Jurkat, Clone E6-1 (cell line): ENCODE measurements around the gene LGI4.

Source experiments
- DNase-seq: peaks from one replicate; pipeline ENCODE4 v3.0.0-alpha.2; 2011; ENCODE audit warnings: low read depth, low spot score
- H3K4me3 ChIP-seq: 2 replicates; pipeline ENCODE4 v1.5.1; 2011; ENCODE audit warnings: mild to moderate bottlenecking, low read length, control low read depth, moderate library complexity

The LGI4 gene

DNA sequence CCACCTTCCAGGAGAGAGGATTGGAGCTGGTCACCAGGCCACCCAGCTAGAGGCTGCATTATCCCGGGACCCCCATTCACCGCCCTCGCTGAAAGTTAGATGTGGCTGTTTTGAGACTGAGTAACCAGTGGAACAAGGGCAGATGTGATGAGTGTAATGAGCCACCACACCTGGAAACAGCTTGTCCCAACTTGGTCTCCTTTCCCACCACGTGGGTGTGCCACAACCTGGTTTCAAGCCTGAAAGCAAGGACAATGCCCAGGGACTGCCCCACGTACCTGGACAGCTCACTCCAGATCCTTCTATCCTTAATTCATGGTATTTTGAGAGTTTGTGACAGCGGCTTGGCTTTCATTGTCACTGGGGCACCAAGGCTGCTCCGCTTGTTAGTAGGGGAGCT lies 7.0 kb downstream of the LGI4 start:
- no peak for DNase-seq
- H3K4me3 ChIP-seq = no peak overlapping the region

DNA sequence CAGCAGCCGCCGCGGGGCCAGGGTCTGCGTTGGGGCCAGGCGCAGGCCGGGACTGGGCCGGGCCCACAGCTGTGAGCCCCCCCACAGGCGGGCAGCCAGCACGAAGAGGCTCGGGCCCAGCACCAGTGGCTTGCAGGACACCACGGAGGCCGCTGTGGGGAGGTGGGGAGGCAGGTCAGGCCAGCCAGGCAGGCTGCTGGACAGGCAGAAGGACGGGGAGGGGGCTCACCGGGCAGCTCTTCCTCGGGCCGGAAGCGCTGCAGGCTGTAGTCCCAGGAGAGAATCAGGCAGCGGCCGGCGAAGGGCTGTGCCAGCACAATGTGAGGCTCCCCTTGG lies 8.3 kb downstream of the LGI4 start:
- no peak for DNase-seq
- no peak overlapping the region for H3K4me3 ChIP-seq

DNA sequence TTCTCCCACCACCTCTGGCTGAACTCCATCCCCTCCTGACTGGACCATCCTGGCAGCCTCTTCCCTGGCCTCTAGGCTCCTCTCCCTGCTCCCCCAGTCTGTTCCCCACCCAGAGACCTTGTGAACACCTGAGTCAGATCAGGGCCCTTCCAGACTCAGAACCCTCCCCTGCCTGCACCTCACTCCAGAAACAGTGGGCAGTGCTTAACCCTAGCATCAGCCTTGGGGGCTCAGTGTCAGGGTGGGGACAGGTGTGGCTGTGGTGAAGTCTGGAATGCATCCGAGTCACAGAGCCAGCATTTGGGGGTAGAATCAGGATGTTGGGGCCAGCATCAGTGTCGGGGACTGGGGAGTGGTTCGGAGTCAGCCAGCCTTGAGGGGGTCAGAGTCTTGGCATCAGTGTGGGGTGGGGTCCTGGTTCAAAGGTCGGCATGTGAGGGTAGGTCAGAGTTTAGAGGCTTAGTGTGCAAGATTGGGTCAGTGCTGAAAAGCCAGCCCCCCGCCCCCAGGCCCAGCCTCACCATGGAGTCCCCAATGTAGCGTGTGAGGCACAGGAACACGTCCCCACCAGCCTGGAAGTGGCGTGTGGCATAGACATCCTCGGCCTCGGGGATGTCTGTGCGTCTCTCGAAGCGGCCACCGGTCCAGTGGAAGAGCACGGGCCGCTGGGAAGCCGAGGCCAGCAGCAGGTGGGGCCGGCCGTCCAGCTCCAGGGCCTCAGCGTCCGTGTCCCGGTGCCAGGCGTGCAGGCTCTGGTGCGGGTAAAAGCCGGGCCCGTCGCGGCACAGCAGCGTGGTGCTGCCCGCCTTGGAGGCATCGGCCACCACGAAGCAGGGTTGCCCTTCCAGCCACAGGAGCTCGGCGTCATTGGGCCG lies 8.9 kb downstream of the LGI4 start:
- no peak overlapping the region for H3K4me3 ChIP-seq
- no peak for DNase-seq

DNA sequence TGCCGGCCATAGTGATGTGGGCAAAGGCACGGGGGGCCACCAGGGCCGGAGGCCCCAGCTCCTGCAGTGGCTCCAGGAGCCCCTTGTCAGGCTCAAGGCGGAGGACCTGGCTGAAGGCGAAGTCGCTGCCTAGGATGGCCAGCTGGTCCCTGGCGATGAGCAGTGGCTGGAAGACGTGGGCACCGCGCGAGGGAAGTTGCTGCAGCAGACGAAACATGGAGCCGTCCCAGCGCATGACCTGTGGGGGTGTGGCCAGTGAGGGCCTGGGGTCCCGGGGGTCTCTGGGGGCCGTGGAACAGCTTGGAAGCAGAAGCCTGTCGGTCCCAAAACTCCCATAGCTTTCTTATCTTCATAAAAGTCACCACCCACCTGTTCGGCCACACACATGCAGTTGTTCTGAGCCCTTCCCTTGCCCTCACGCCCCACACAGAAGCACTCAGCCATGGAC lies 9.6 kb downstream of the LGI4 start:
- peak overlapping the region; percentile 68; the same call in 1 of the 2 replicates for H3K4me3 ChIP-seq
- DNase-seq = no peak

DNA sequence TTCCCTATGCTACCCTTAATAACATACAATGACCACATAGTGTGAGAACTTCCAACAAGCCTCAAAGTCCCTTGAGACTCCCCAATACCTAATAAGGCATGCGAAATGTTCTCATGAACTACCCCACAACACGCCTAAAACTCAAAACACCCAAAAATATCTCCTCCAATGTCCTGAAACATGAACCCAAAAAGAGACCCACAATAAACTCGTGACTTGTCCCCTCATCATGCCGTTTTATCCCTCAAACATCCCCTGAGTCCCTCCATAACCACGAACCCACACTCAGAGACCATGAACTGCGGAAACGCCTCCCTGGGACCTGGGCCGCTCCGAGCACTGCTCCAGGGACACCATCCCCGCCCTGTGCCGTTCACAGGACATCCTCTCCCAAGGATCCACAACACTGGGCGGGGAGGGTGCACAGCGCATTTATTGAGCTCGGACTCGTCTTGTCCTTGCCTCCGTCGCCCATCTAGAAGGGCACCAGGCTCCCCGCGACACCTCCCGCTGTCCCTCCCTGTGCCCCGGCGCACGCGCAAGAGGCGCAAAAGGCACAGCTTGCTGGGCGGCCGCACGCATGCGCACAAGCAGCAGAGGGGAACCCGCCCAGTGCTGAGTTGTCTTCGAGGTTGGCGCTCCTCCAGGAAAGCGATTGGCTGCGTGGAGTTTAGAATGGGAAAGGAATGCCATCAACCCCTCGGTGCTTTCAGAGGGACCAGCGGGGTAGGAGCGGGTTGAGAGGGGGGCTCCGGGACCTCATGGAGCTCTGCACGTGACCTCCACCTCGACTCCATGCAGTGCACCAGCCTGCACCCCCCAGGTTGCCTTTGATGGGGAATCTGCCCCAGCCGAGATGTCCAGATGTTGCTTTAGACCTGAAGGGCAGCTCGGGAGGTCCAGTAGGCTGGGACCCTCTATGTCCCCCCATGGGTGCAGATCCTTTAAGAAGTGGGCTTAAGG lies 10.5 kb downstream of the LGI4 start:
- peak overlapping the region; percentile 68 for H3K4me3 ChIP-seq
- DNase-seq = peak; percentile 65

DNA sequence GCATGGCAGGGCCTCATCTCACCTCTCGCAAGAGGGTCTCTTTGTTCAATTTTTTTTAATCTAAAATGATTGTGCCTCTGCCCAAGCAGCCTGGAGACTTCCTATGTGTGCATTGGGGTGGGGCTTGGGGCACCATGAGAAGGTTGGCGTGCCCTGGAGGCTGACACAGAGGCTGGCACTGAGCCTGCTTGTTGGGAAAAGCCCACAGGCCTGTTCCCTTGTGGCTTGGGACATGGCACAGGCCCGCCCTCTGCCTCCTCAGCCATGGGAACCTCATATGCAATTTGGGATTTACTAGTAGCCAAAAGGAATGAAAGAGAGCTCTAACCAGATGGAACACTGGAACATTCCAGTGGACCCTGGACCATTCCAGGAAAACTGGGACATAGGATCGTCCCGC lies 11.3 kb downstream of the LGI4 start:
- H3K4me3 ChIP-seq = no peak overlapping the region
- no peak for DNase-seq

DNA sequence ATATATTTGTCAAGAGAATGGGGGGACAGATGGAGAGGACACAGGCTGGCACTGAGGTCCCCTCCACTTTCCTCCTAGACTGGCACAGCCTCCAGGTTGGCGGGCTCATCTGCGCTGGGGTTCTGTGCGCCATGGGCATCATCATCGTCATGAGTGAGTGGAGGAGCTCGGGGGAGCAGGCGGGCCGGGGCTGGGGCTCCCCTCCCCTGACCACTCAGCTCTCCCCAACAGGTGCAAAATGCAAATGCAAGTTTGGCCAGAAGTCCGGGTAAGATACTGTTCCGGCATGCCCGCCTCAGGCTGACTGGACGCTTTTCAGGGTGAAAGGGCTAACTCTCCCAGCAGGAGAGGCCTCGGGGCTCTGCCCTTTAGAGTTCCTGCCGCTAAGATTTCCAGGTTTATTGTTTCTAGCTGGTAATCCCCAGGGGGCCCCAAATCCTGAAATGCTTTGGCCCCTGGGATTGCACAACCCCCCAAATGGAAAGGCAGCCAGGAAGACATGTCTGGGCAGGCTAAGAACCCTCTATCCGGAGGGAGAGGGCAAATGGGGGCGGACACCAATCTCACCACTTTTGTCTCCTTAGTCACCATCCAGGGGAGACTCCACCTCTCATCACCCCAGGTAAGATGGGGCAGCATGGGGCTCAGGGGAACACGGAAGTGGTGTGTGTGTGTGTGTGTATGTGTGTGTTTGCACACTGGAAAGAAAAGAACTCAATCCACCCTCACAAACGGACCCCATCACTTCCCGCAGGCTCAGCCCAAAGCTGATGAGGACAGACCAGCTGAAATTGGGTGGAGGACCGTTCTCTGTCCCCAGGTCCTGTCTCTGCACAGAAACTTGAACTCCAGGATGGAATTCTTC lies 11.9 kb downstream of the LGI4 start:
- no peak for DNase-seq
- no peak overlapping the region for H3K4me3 ChIP-seq

DNA sequence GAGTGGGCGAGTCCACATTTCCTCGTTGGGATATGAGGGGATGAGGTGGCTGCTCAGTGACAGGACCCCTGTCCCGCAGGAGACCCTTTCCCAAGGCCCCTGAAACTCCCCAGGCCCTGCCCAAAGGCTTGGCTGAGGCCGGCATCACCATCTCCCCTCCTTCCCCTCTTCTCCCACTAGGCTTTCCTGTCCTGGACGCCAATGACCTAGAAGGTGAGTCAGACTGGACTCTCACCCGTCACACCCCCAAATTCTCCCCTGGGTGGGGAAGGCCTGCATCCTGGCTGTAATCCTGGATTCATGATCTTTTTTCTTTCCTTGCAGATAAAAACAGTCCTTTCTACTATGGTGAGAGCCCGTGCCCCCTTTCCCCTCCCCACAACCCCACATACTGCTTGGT lies 14.0 kb downstream of the LGI4 start:
- H3K4me3 ChIP-seq = no peak overlapping the region
- DNase-seq = no peak

DNA sequence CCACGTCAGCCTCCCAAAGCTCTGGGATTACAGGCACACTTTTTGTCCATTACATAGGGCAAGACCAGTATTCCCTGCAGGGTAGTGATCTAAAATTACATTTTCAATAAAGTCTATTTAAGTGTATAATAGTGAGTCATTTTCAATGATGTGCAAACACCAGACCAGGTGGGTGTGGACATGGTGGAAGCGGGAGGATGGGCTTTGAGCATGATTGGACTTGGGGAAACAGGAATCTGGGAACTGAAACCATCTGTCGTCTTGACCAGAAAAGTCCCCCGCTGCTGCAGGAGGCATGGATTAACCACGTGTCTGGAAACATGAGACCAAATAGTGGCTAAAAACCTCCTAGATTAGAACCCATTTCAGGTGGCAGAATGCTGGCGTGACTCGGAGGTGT lies 14.4 kb downstream of the LGI4 start:
- no peak overlapping the region for H3K4me3 ChIP-seq
- no peak for DNase-seq

DNA sequence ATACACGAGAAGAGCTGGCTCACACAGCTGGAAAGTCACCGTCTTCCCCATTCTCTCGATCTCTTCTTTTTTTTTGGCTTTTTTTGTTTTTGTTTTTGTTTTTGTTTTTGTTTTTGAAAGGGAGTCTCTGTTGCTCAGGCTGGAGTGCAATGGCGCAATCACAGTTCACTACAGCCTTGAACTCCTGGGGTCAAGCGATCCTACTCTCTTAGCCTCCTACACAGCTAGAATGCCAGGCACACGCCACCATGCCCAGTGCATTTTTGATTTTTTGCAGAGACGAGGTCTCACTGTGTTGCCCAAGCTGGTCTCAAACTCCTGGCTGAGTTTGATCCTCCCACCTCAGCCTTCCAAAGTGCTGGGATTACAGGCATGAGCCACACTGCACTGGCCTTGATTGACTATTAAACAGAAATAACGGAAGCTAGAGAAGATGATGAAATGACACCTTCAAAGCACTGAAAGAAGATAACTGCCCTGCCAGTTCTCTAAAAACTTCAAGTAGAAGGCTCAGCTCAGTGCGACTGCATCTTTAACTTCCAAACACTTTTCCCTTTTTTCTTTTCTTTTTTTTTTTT lies 15.2 kb downstream of the LGI4 start:
- DNase-seq = no peak
- H3K4me3 ChIP-seq = no peak overlapping the region

DNA sequence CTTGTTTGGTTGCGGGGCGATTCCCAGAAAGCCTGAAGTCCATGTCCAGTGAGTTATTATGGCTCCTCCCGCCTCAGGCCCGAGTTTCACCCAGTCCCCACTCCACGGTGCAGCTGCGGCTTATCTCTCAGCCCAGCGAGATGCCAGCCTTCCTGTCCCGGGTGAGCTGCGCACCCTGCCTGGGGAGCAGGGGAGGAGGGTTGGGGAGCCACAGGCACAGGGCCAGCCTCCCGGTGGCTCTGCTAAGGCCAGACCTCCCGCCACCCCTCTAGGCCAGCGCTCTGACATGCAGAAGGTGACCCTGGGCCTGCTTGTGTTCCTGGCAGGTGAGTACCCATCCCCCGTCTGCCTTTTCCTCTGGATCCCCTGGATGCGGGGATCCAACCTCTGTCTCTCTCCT lies 15.8 kb downstream of the LGI4 start:
- no peak for DNase-seq

DNA sequence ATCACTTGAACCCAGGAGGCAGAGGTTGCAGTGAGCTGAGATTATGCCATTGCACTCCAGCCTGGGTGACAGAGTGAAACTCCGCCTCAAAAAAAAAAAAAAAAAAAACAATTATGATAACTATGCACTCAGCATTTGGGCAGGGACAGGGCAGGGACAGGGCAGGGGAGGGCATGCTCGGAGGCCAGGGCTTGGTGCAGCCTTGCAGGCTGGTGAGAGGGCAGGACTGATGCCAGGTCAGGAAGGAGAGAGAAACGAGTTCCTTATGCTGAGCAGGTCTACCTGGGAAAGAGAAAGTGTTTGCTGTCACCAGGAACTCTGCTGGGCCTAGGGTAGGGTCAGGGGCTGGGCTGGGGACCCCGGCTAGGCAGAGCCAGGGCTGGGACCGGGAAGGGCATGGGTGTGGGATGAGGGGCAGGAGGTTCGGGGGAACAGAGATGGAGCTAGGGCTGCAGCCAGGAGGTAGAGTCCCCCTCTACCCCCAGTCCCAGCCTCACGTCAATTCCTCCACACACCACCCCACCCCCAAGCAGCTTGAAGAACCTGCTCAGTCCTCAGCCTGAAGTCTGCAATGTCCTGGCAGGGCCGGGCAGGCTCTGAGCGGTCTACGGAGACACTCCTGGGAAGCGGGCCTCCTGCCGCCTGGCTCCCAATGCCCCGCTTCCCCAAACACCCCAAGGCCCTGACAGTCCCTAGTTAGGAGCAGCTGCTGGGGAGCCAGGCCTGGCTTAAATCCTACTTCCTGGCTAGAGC lies 16.4 kb downstream of the LGI4 start:
- no peak overlapping the region for H3K4me3 ChIP-seq
- no peak for DNase-seq

More for the DNA sequence above, 15.8 kb downstream of the LGI4 start:
- H3K4me3 ChIP-seq = no peak overlapping the region

DNA sequence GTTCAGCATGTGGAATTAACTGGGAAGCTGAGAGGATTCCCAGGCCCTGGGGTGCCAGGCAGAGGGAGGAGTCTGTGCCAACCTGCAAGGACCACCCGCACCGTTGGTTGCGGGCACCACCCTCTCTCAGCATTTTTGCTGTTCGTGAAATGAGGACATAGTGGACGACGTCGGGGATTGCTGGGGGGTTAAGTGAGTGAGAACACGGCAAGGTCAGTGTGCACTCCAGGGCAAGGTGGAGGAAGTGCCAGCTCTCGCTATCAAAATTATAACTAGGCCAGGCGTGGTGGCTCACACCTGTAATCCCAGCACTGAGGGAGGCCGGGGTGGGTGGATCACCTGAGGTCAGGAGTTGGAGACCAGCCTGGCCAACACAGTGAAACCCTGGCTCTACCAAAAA lies 17.1 kb downstream of the LGI4 start:
- H3K4me3 ChIP-seq = no peak overlapping the region
- DNase-seq = no peak

DNA sequence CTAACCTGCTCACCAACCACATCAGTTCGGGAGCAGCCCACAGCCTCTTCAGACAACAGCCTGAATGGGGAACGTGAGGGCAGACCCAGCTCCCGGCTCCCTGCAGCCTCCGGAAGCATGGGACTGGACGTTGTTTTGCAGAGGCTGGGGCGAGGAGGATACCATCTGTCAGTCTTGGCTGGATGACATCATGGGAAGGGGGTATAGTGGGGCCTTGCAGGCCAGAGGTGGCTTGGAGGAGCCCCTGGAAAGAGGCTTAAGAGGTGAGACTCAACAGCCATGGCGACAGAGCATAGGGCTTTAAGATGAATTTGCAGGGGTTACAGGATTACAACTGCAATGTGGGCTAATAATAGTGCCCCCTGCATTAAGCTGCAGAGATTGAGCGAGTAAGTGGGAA lies 17.7 kb downstream of the LGI4 start:
- no peak for DNase-seq
- H3K4me3 ChIP-seq = no peak overlapping the region

DNA sequence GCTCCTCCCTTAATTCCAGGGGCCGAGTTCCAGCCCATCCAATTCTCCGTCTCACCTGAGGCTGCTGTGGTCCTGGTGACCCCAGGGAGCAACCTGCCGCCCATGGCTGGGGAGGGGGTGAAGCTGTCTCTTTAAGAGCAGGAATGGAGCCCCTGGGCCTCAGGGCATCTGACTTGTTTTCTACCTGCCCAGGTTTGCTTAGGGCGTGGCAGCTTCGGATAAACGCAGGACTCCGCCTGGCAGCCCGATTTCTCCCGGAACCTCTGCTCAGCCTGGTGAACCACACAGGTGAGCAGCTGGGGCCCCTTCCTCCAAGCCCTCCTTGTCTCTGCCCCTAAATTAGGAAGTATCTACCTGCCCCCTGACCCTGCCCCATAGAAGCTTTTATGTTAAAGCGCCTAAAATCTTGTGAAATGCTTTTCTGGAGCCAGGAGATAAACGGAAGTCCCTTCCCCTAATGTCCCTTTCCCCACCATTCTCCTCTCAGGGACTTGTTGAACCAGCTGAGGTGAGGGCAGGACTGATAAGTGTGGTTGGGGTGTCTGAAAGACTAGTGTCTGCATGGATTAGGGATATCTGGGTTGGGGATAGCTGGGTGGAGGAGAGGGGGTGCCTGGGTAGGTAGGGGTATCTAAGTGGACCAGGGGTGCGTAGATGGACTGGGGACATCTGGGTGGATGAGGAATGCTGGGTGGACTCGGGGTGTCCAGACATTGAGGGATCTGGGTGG lies 18.6 kb downstream of the LGI4 start:
- no peak for DNase-seq
- no peak overlapping the region for H3K4me3 ChIP-seq

DNA sequence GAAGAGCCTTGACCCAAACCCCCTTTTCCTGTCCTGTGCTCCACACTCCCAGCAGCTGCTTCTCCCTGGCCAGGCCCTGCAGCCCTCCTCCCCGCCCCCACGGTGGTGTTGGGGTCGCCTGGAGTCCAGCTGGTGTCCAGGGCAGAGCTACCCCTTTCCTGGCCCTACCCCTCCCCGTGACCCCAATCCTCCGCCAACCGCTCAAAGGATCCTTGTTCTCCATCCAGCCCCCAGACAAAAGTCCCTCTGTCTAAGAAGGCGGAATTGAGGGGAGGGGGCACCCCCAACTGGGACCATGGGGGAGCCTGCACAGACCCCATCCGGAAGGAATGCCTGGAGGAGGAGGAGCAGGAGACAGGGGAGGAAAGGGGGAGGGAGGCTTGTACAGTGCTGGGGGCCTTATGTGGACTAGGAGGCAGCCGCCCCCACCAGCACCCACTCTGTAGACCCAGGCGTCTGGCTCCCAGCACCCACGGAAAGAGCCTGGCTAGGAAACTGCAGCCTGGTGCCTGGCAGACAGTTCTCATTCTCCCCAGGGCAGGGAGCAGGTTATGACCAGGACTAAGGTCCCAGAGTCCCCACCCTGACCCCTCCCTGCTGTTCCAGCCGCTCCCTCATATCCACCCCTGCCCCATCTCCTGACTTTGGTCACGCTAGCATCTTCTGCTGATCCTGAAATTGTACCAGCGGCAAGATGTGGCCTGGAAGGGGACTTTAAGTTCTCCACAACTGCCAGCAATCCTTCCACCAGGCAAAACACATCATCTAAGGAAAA lies 19.5 kb downstream of the LGI4 start, which contains the start of gene FXYD3:
Gene FXYD3 (plus strand): TSS at position 647 of the 775 bp plus-strand sequence. CDS start 3,554 bp downstream, outside the sequence.
- H3K4me3 ChIP-seq = peak within 1 kb of the TSS; percentile 33
- no peak for DNase-seq
